Cardiac muscle cell (in vitro differentiated cells and primary cell): ENCODE measurements around the gene ATXN1. TPM values are rescaled to one million over a fixed set of nuclear protein-coding genes. Genes with fewer than 3 reads are reported as not detected.

ENCODE experiments used
- DNase-seq, 2 donors: peaks; one replicate each; pipeline versions ENCODE4 v3.0.0 to v3.0.0-alpha.2; 2010 to 2017; ENCODE audit warnings: low read depth in 1 of 2, low spot score in 1 of 2
- H3K27ac ChIP-seq: fragments of 200-600 bp; sonication (generic); 2 replicates; pipeline ENCODE4 v1.5.1; 2016
- H3K27me3 ChIP-seq: fragments of 200-600 bp; sonication (generic); 2 replicates; pipeline ENCODE4 v1.6.0; 2016; ENCODE audit warnings: control low read depth
- H3K36me3 ChIP-seq: fragments of 200-600 bp; sonication (generic); 2 replicates; pipeline ENCODE4 v1.5.1; 2016; ENCODE audit warnings: control low read depth
- H3K4me1 ChIP-seq: fragments of 200-600 bp; sonication (generic); 2 replicates; pipeline ENCODE4 v1.8.1; 2017; ENCODE audit warnings: low read depth, mild to moderate bottlenecking, mixed run types
- H3K4me3 ChIP-seq: fragments of 200-600 bp; sonication (generic); 2 replicates; pipeline ENCODE4 v1.5.1; 2016; ENCODE audit warnings: mild to moderate bottlenecking
- H3K9me3 ChIP-seq: fragments of 200-600 bp; sonication (generic); 2 replicates; pipeline ENCODE4 v1.5.1; 2017; ENCODE audit warnings: low read depth, mild to moderate bottlenecking, control low read depth
- CTCF ChIP-seq: IDR thresholded peaks from 2 replicates; pipeline ENCODE4 v1.5.1; 2012; ENCODE audit warnings: low read depth, mild to moderate bottlenecking, low read length
- polyA plus RNA-seq: library from polyadenylated mRNA; unstranded; fragments of >200 nt; fragmentation: Nextera tagmentation; extraction: Ambion mirVana; gene quantifications from 2 replicates; pipeline ENCODE4 v1.2.1, GENCODE V29; 2016
- total RNA-seq: library from RNA; depleted of rRNA; stranded (reverse); fragments of >200 nt; gene quantifications from 2 replicates; pipeline ENCODE4 v1.2.3, GENCODE V29; 2016

The ATXN1 gene
- total and polyA plus RNA-seq, 2 experiments from 2014 or later: 15.1 to 37.4 TPM

- TF ChIP-seq CTCF: no peak
- DNase-seq: no peak
- no peak overlapping the region for H3K27ac ChIP-seq
Observed at GRCh38 chr6:16360365-16360764, 400.9 kb downstream of the ATXN1 start.

GRCh38 chr6:16359563-16359962 lies 401.7 kb downstream of the ATXN1 start:
- Histone ChIP-seq H3K9me3 (no peaks in the 10 kb centered on the region), H3K36me3 (no peaks in the 10 kb centered on the region), H3K27ac (no peak overlapping the region), H3K4me1 (peaks cover 3% of the 10 kb centered on the region), H3K27me3 (no peaks in the 10 kb centered on the region), H3K4me3 (no peak overlapping the region)
- DNase-seq: no peak
- TF ChIP-seq CTCF: no peak

More at GRCh38 chr6:16360365-16360764, 400.9 kb downstream of the ATXN1 start:
- H3K4me1 ChIP-seq: peaks cover 3% of the 10 kb centered on the region
- H3K9me3 ChIP-seq: no peaks in the 10 kb centered on the region
- H3K27me3 ChIP-seq: no peaks in the 10 kb centered on the region
- no peak overlapping the region for H3K4me3 ChIP-seq
- H3K36me3 ChIP-seq: no peaks in the 10 kb centered on the region

- Histone ChIP-seq H3K27me3 (no peaks in the 10 kb centered on the region), H3K36me3 (no peaks in the 10 kb centered on the region), H3K4me3 (no peak overlapping the region), H3K9me3 (no peaks in the 10 kb centered on the region), H3K4me1 (peaks cover 3% of the 10 kb centered on the region), H3K27ac (no peak overlapping the region)
- no peak for TF ChIP-seq CTCF
- no peak for DNase-seq
Observed at GRCh38 chr6:16358531-16359138, 402.6 kb downstream of the ATXN1 start.

- no peak overlapping the region for H3K27ac ChIP-seq
- no peak for TF ChIP-seq CTCF
- no peaks in the 10 kb centered on the region for H3K36me3 ChIP-seq
- no peaks in the 10 kb centered on the region for H3K4me1 ChIP-seq
- no peaks in the 10 kb centered on the region for H3K27me3 ChIP-seq
- H3K4me3 ChIP-seq: no peak overlapping the region
- no peaks in the 10 kb centered on the region for H3K9me3 ChIP-seq
- peak in 1 of 2 donors; percentile 42 for DNase-seq
Observed at GRCh38 chr6:16355699-16356446, 405.4 kb downstream of the ATXN1 start.

- no peak overlapping the region for H3K4me3 ChIP-seq
- no peaks in the 10 kb centered on the region for H3K36me3 ChIP-seq
- no peaks in the 10 kb centered on the region for H3K9me3 ChIP-seq
- no peaks in the 10 kb centered on the region for H3K27me3 ChIP-seq
- TF ChIP-seq CTCF: no peak
- DNase-seq: no peak
- H3K27ac ChIP-seq: no peak overlapping the region
- no peaks in the 10 kb centered on the region for H3K4me1 ChIP-seq
Observed at GRCh38 chr6:16355238-16355637, 406.0 kb downstream of the ATXN1 start.
